ENCODE data around the gene SNUPN.

SNUPN gene

DNA sequence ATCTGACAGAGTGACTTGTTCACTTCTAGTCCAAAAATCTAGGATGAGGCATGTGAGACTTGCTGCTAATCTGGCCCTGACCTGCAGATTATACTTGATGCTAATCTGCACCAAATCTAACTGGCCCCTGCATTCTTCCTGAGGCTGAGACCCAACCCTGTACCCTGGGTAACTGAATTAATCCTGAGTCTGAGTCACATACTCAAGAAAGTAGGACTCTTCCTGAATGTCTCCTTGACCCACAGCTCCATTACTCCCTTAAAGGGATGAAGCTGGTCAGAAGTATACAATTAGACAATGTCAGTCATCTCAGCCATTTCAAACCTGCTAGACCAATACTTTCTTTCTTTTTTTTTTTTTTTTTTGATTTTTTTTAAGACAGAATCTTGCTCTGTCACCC lies 71.9 kb downstream of the SNUPN start:
- H3K4me3 ChIP-seq = no peak overlapping the region
- H3K9me3 ChIP-seq = no peaks in the 10 kb centered on the region
- peaks cover 0 to 5% (median 0%) of the 10 kb centered on the region in 4 donors for H3K4me1 ChIP-seq
- no peaks in the 10 kb centered on the region for H3K27me3 ChIP-seq
- intact Hi-C loops (cut with DNase I; ENCODE audit: low total_unique reads) = no loop called here
- H3K36me3 ChIP-seq = no peaks in the 10 kb centered on the region
- DNase-seq = no peak
- TF ChIP-seq CTCF (IDR thresholded peaks at IDR 0.05) = no peak
- H3K27ac ChIP-seq = no peak overlapping the region

DNA sequence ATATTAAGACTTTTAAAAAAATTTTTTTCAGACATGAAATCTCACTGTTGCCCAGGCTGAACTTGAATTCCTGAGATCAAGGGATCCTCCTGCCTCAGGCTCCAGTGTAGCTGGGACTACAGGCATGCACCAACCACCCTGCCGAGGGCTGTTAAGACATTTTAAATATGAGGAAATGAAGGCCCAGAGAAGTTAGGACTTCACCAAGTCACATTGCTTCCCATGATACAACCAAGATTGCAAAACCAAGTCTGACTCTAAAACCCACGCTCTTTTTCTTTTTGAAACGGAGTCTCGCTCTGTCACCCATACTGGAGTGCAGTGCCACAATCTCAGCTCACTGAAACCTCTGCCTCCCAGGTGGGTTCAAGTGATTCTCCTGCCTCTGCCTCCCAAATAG lies 74.4 kb downstream of the SNUPN start:
- no peak for TF ChIP-seq CTCF (IDR thresholded peaks at IDR 0.05)

More for the DNA sequence above, 74.4 kb downstream of the SNUPN start:
- H3K9me3 ChIP-seq = no peaks in the 10 kb centered on the region
- no peak overlapping the region for H3K4me3 ChIP-seq
- intact Hi-C loops (cut with DNase I; ENCODE audit: low total_unique reads) = no loop called here
- H3K27ac ChIP-seq = no peak overlapping the region
- H3K4me1 ChIP-seq = peaks cover 0 to 14% (median 0%) of the 10 kb centered on the region in 4 donors
- no peaks in the 10 kb centered on the region for H3K27me3 ChIP-seq
- DNase-seq = no peak
- no peaks in the 10 kb centered on the region for H3K36me3 ChIP-seq

All from tibial artery (tissue), 4 donors.